Mesenchymal stem cell (in vitro differentiated cells and primary cell): ENCODE data around the gene FRG1.
"Not testable (repeated sequence)": the region's sequence is repeated elsewhere in the genome, so short reads cannot be mapped to it uniquely, and the experiment has no call there.

Experiments used
- DNase-seq: peaks from one replicate; pipeline ENCODE4 v3.0.0-alpha.2; 2013
- H2AFZ ChIP-seq: one replicate; pipeline ENCODE4 v1.6.1; 2013; ENCODE audit warnings: low read depth, mild to moderate bottlenecking, control low read depth, inconsistent platforms, low read length, moderate library complexity
- H2AK5ac ChIP-seq: 2 replicates; pipeline ENCODE4 v1.6.1; 2013; ENCODE audit warnings: low read length, moderate library complexity, mild to moderate bottlenecking, inconsistent platforms; ENCODE audit not compliant: severe bottlenecking
- H2BK120ac ChIP-seq: one replicate; pipeline ENCODE4 v1.6.1; 2013; ENCODE audit warnings: low read depth, mild to moderate bottlenecking, inconsistent platforms, low read length, moderate library complexity
- H2BK12ac ChIP-seq, 2 experiments: one replicate each; pipeline ENCODE4 v1.6.1; 2013; ENCODE audit warnings: inconsistent platforms in 2 of 2, low read length in 2 of 2, mild to moderate bottlenecking in 2 of 2, moderate library complexity in 2 of 2, control low read depth in 1 of 2
- H2BK15ac ChIP-seq: one replicate; pipeline ENCODE4 v1.6.1; 2013; ENCODE audit warnings: mild to moderate bottlenecking, low read depth, inconsistent platforms; ENCODE audit not compliant: poor library complexity, severe bottlenecking
- H2BK5ac ChIP-seq: 2 replicates; pipeline ENCODE4 v1.6.1; 2013; ENCODE audit warnings: low read depth, mild to moderate bottlenecking, low read length, control low read depth, inconsistent platforms; ENCODE audit not compliant: poor library complexity, severe bottlenecking
- H3K14ac ChIP-seq, 2 experiments: one replicate each; pipeline ENCODE4 v1.6.1; 2013; ENCODE audit warnings: inconsistent platforms in 2 of 2, low read length in 2 of 2, control low read depth in 1 of 2, mild to moderate bottlenecking in 1 of 2, moderate library complexity in 1 of 2
- H3K18ac ChIP-seq, 2 experiments: one replicate each; pipeline ENCODE4 v1.6.1; 2013; ENCODE audit warnings: inconsistent platforms in 2 of 2, low read length in 2 of 2, control low read depth in 1 of 2, low read depth in 1 of 2, mild to moderate bottlenecking in 1 of 2
- H3K23ac ChIP-seq, 2 experiments: one replicate each; pipeline ENCODE4 v1.6.1; 2013; ENCODE audit warnings: inconsistent platforms in 2 of 2, low read length in 2 of 2, mild to moderate bottlenecking in 2 of 2, moderate library complexity in 2 of 2, control low read depth in 1 of 2
- H3K27ac ChIP-seq: 2 replicates; pipeline ENCODE4 v1.5.1; 2013; ENCODE audit warnings: mild to moderate bottlenecking, moderate library complexity, low read length, control low read depth, inconsistent platforms; ENCODE audit not compliant: poor library complexity, severe bottlenecking
- H3K27me3 ChIP-seq, 2 experiments: 2 replicates each; pipeline versions ENCODE4 v1.6.1 to v1.7.0; 2013; ENCODE audit warnings: low read length in 2 of 2, mild to moderate bottlenecking in 2 of 2, moderate library complexity in 2 of 2, control low read depth in 1 of 2, inconsistent platforms in 1 of 2; ENCODE audit not compliant: control insufficient read depth in 1 of 2, insufficient read depth in 1 of 2
- H3K36me3 ChIP-seq, 2 experiments: 2 replicates each; pipeline versions ENCODE4 v1.6.1 to v1.7.0; 2013; ENCODE audit warnings: low read length in 2 of 2, control low read depth in 1 of 2, inconsistent platforms in 1 of 2, low read depth in 1 of 2, mild to moderate bottlenecking in 1 of 2; ENCODE audit not compliant: insufficient read depth in 2 of 2, control insufficient read depth in 1 of 2
- H3K4ac ChIP-seq, 2 experiments: one replicate each; pipeline ENCODE4 v1.6.1; 2013; ENCODE audit warnings: inconsistent platforms in 2 of 2, low read length in 2 of 2, mild to moderate bottlenecking in 2 of 2, moderate library complexity in 2 of 2, control low read depth in 1 of 2, low read depth in 1 of 2
- H3K4me1 ChIP-seq: 2 replicates; pipeline ENCODE4 v1.6.1; 2013; ENCODE audit warnings: low read depth, low read length, control low read depth; ENCODE audit not compliant: control insufficient read depth, insufficient read depth
- H3K4me2 ChIP-seq: 2 replicates; pipeline ENCODE4 v1.6.1; 2013; ENCODE audit warnings: low read length, mild to moderate bottlenecking, inconsistent platforms; ENCODE audit not compliant: poor library complexity, severe bottlenecking
- H3K4me3 ChIP-seq, 2 experiments: 2 replicates each; pipeline versions ENCODE4 v1.5.1 to v1.7.0; 2013; ENCODE audit warnings: low read length in 2 of 2, mild to moderate bottlenecking in 2 of 2, control low read depth in 1 of 2, low read depth in 1 of 2; ENCODE audit not compliant: insufficient read depth in 1 of 2
- H3K79me1 ChIP-seq: replicated peaks from 2 replicates; pipeline ENCODE4 v1.6.1; 2013; ENCODE audit warnings: mild to moderate bottlenecking, control low read depth, low read length, inconsistent platforms; ENCODE audit not compliant: poor library complexity, severe bottlenecking
- H3K9ac ChIP-seq: 2 replicates; pipeline ENCODE4 v1.7.0; 2013; ENCODE audit warnings: mild to moderate bottlenecking, low read length, moderate library complexity
- H3K9me3 ChIP-seq: 2 replicates; pipeline ENCODE4 v1.7.0; 2013; ENCODE audit warnings: mild to moderate bottlenecking, low read length; ENCODE audit not compliant: control insufficient read depth
- H4K8ac ChIP-seq: one replicate; pipeline ENCODE4 v1.6.1; 2013; ENCODE audit warnings: inconsistent platforms, mild to moderate bottlenecking, low read length, moderate library complexity
- H4K91ac ChIP-seq: one replicate; pipeline ENCODE4 v1.6.1; 2013; ENCODE audit warnings: mild to moderate bottlenecking, low read length, inconsistent platforms
- WGBS: methylation state at CpG from one replicate; pipeline ENCODE4 v1.1.7; 2013; ENCODE audit warnings: mixed read lengths; 5-methylcytosine and 5-hydroxymethylcytosine counted together

Gene FRG1

DNA sequence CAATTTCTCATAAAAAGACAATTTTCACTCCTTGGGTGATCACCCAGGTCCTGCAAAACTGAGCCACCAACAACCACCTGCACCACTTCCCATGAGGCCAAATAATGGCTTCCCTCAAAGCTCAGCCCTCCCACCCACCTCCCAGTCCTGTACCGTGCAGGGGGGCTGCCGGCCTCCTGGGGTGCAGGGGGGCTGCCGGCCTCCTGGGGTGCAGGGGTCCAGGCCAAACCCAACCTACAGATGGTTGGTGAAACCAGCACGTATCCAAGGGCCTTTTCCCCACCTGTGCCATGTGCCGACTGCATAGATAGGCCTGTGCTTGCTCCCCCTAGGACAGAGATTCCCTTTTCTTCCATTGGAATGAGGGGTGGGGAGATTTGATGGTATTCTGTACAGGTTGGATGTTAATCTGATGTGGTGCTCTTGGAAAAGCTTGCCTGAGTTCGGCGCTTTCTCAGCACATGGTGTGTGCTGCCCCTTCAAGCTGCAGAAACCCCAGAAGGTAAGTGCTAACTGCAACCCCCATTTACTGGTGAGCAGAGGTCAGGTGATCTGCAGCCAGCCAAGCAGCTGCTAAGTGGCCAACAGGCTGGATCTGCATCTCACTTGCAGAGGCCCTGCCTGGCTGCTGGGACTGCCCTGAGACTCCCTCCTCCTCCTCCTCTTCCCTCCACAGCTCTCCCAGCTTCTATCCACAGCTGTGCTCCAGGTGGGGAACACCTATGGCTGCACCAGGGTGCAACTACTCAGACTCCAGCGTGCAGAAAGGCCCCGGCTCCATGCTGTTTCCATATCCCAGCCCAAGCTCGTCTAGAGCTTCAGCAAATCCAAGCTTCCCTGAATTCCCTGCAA lies 38.8 kb downstream of the FRG1 start:
- Histone ChIP-seq H3K18ac (no peak overlapping the region), H2BK120ac (no peak overlapping the region)

GRCh38 chr4:189980292-189980691 lies 39.6 kb downstream of the FRG1 start:
- 69% methylated on average over 2 of the region's 2 CpGs for WGBS
- not testable (repeated sequence) for H3K79me1 ChIP-seq, H2BK5ac ChIP-seq, H3K4ac ChIP-seq, H2BK12ac ChIP-seq, H3K4me2 ChIP-seq, H3K9ac ChIP-seq, H2AFZ ChIP-seq, H2BK120ac ChIP-seq, H4K8ac ChIP-seq, H3K9me3 ChIP-seq, H3K27me3 ChIP-seq, H2AK5ac ChIP-seq, H3K23ac ChIP-seq, H3K27ac ChIP-seq, H2BK15ac ChIP-seq, H3K4me1 ChIP-seq, H3K18ac ChIP-seq, H4K91ac ChIP-seq, DNase-seq, H3K36me3 ChIP-seq, H3K14ac ChIP-seq, H3K4me3 ChIP-seq

More for the DNA sequence above, 38.8 kb downstream of the FRG1 start:
- Histone ChIP-seq H4K91ac (no peak overlapping the region), H3K4me1 (no peaks in the 10 kb centered on the region), H3K14ac (no peak overlapping the region), H2BK5ac (no peak overlapping the region), H4K8ac (no peak overlapping the region), H3K4me2 (no peak overlapping the region), H3K36me3 (no peaks in the 10 kb centered on the region), H3K79me1 (no peaks in the 10 kb centered on the region), H2BK12ac (no peak overlapping the region), H3K23ac (no peak overlapping the region), H3K27ac (no peak overlapping the region), H3K9me3 (no peaks in the 10 kb centered on the region), H2AFZ (no peak overlapping the region), H2BK15ac (no peak overlapping the region), H3K27me3 (no peaks in the 10 kb centered on the region), H3K4me3 (no peak overlapping the region), H3K4ac (no peak overlapping the region), H2AK5ac (no peak overlapping the region), H3K9ac (no peak overlapping the region)
- no peak for DNase-seq
- 63% methylated on average over 10 of the region's 10 CpGs for WGBS

- DNase-seq, result no peak
- Histone ChIP-seq H3K9ac (no peak overlapping the region), H3K18ac (no peak overlapping the region), H3K36me3 (no peaks in the 10 kb centered on the region), H3K4me2 (no peak overlapping the region), H2BK5ac (no peak overlapping the region), H3K23ac (no peak overlapping the region), H4K8ac (no peak overlapping the region), H3K4me3 (no peak overlapping the region), H2AK5ac (no peak overlapping the region), H4K91ac (no peak overlapping the region), H2BK12ac (no peak overlapping the region), H3K79me1 (no peaks in the 10 kb centered on the region), H3K27ac (no peak overlapping the region), H2BK120ac (no peak overlapping the region), H2AFZ (no peak overlapping the region), H3K14ac (no peak overlapping the region), H3K9me3 (no peaks in the 10 kb centered on the region), H3K4me1 (no peaks in the 10 kb centered on the region), H3K4ac (no peak overlapping the region), H2BK15ac (no peak overlapping the region), H3K27me3 (no peaks in the 10 kb centered on the region)
- WGBS, result 72% methylated on average over 8 of the region's 8 CpGs
Observed at GRCh38 chr4:189981970-189982369, 41.3 kb downstream of the FRG1 start.

DNA sequence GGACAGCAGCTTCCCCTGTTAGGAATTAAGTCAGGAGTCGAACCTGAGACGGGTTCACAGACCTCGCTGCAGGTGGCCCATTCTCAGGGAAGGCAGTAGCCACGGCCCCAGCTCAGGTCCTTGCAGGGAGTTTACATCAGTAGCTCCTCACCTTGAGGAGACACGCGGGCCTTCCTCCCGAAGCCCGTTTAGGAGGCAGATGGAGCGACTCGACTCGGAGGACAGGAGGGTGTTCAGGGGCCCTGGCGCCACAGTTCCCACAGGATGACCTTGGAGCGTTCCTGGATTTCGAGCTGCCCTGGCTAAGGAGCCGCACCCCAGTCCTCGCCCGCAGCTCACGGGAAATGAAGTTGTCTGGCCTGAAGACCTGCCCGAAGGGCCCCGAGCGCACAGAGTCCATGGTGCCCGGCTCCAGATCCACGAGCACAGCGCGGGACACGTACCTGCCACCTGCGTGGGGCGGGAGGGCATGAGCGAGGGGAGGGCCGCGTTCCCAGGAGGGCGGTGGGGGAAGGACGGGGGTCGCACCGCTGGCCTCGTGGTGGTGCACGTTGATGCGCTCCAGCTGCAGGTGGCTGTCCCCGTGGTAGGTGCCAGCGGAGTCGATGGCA lies 43.3 kb downstream of the FRG1 start:
- not testable (repeated sequence) for H3K14ac ChIP-seq, H2AK5ac ChIP-seq, H3K27me3 ChIP-seq, H3K9me3 ChIP-seq, H2AFZ ChIP-seq, H2BK120ac ChIP-seq, H3K79me1 ChIP-seq, H2BK12ac ChIP-seq, H3K9ac ChIP-seq, H2BK5ac ChIP-seq, H3K36me3 ChIP-seq, H3K4me3 ChIP-seq, H3K4me2 ChIP-seq, H4K8ac ChIP-seq, H3K27ac ChIP-seq, H2BK15ac ChIP-seq, H3K18ac ChIP-seq, H3K4me1 ChIP-seq, H3K23ac ChIP-seq, H3K4ac ChIP-seq, H4K91ac ChIP-seq, DNase-seq
- WGBS, result 88% methylated on average over 11 of the region's 41 CpGs
